Measurements from ENCODE around the gene FHIT.

The FHIT gene

GRCh38 chr3:61177450-61177849 is 73.8 kb downstream of the FHIT start:
- no peak overlapping the region for H3K27ac ChIP-seq (ENCODE audit: low read depth, low read length)
- H3K27me3 ChIP-seq (ENCODE audit: insufficient read depth, low read length) = no peaks in the 10 kb centered on the region
- no peaks in the 10 kb centered on the region for H3K36me3 ChIP-seq (ENCODE audit: insufficient read depth, low read length)
- H3K4me3 ChIP-seq (ENCODE audit: low read depth, low read length) = no peak overlapping the region
- H2AFZ ChIP-seq (ENCODE audit: low read length, unreplicated experiment) = no peak overlapping the region
- peaks cover 4% of the 10 kb centered on the region for H3K4me1 ChIP-seq (ENCODE audit: control insufficient read depth, insufficient read depth, low read length, unreplicated experiment)
- H3K79me2 ChIP-seq (ENCODE audit: control insufficient read depth, insufficient read depth, low read length, unreplicated experiment) = no peaks in the 10 kb centered on the region

GRCh38 chr3:61173676-61174075 is 77.6 kb downstream of the FHIT start:
- H3K79me2 ChIP-seq (ENCODE audit: control insufficient read depth, insufficient read depth, low read length, unreplicated experiment) = no peaks in the 10 kb centered on the region
- H3K4me3 ChIP-seq (ENCODE audit: low read depth, low read length) = no peak overlapping the region
- no peak overlapping the region for H3K27ac ChIP-seq (ENCODE audit: low read depth, low read length)
- H3K36me3 ChIP-seq (ENCODE audit: insufficient read depth, low read length) = no peaks in the 10 kb centered on the region
- H3K27me3 ChIP-seq (ENCODE audit: insufficient read depth, low read length) = no peaks in the 10 kb centered on the region
- H3K4me1 ChIP-seq (ENCODE audit: control insufficient read depth, insufficient read depth, low read length, unreplicated experiment) = no peaks in the 10 kb centered on the region
- no peak overlapping the region for H2AFZ ChIP-seq (ENCODE audit: low read length, unreplicated experiment)

- Histone ChIP-seq H3K79me2 (ENCODE audit: control insufficient read depth, insufficient read depth, low read length, unreplicated experiment) (no peaks in the 10 kb centered on the region), H2AFZ (ENCODE audit: low read length, unreplicated experiment) (no peak overlapping the region), H3K27ac (ENCODE audit: low read depth, low read length) (no peak overlapping the region), H3K4me3 (ENCODE audit: low read depth, low read length) (no peak overlapping the region), H3K36me3 (ENCODE audit: insufficient read depth, low read length) (no peaks in the 10 kb centered on the region), H3K27me3 (ENCODE audit: insufficient read depth, low read length) (no peaks in the 10 kb centered on the region), H3K4me1 (ENCODE audit: control insufficient read depth, insufficient read depth, low read length, unreplicated experiment) (no peaks in the 10 kb centered on the region)
These were observed 78.6 kb downstream of the FHIT start for GRCh38 chr3:61172684-61173083.

GRCh38 chr3:61172203-61172602 is 79.0 kb downstream of the FHIT start:
- no peaks in the 10 kb centered on the region for H3K4me1 ChIP-seq (ENCODE audit: control insufficient read depth, insufficient read depth, low read length, unreplicated experiment)
- H3K27me3 ChIP-seq (ENCODE audit: insufficient read depth, low read length) = no peaks in the 10 kb centered on the region
- no peaks in the 10 kb centered on the region for H3K36me3 ChIP-seq (ENCODE audit: insufficient read depth, low read length)
- no peaks in the 10 kb centered on the region for H3K79me2 ChIP-seq (ENCODE audit: control insufficient read depth, insufficient read depth, low read length, unreplicated experiment)
- H2AFZ ChIP-seq (ENCODE audit: low read length, unreplicated experiment) = no peak overlapping the region
- H3K27ac ChIP-seq (ENCODE audit: low read depth, low read length) = no peak overlapping the region
- no peak overlapping the region for H3K4me3 ChIP-seq (ENCODE audit: low read depth, low read length)

GRCh38 chr3:61169621-61170251 is 81.5 kb downstream of the FHIT start:
- H3K4me3 ChIP-seq (ENCODE audit: low read depth, low read length) = no peak overlapping the region
- no peak overlapping the region for H2AFZ ChIP-seq (ENCODE audit: low read length, unreplicated experiment)
- no peak overlapping the region for H3K27ac ChIP-seq (ENCODE audit: low read depth, low read length)
- no peaks in the 10 kb centered on the region for H3K4me1 ChIP-seq (ENCODE audit: control insufficient read depth, insufficient read depth, low read length, unreplicated experiment)
- H3K79me2 ChIP-seq (ENCODE audit: control insufficient read depth, insufficient read depth, low read length, unreplicated experiment) = no peaks in the 10 kb centered on the region
- H3K36me3 ChIP-seq (ENCODE audit: insufficient read depth, low read length) = no peaks in the 10 kb centered on the region
- H3K27me3 ChIP-seq (ENCODE audit: insufficient read depth, low read length) = no peaks in the 10 kb centered on the region

- no peaks in the 10 kb centered on the region for H3K27me3 ChIP-seq (ENCODE audit: insufficient read depth, low read length)
- no peaks in the 10 kb centered on the region for H3K79me2 ChIP-seq (ENCODE audit: control insufficient read depth, insufficient read depth, low read length, unreplicated experiment)
- no peak overlapping the region for H3K4me3 ChIP-seq (ENCODE audit: low read depth, low read length)
- H3K36me3 ChIP-seq (ENCODE audit: insufficient read depth, low read length) = no peaks in the 10 kb centered on the region
- no peak overlapping the region for H2AFZ ChIP-seq (ENCODE audit: low read length, unreplicated experiment)
- H3K4me1 ChIP-seq (ENCODE audit: control insufficient read depth, insufficient read depth, low read length, unreplicated experiment) = no peaks in the 10 kb centered on the region
- no peak overlapping the region for H3K27ac ChIP-seq (ENCODE audit: low read depth, low read length)
These were observed 83.0 kb downstream of the FHIT start for GRCh38 chr3:61168286-61168685.

- H3K36me3 ChIP-seq (ENCODE audit: insufficient read depth, low read length) = no peaks in the 10 kb centered on the region
These were observed 88.3 kb downstream of the FHIT start for GRCh38 chr3:61162965-61163364.

GRCh38 chr3:61158667-61159066 is 92.6 kb downstream of the FHIT start:
- Histone ChIP-seq H3K4me3 (ENCODE audit: low read depth, low read length) (no peak overlapping the region), H2AFZ (ENCODE audit: low read length, unreplicated experiment) (no peak overlapping the region), H3K36me3 (ENCODE audit: insufficient read depth, low read length) (no peaks in the 10 kb centered on the region), H3K27ac (ENCODE audit: low read depth, low read length) (no peak overlapping the region), H3K79me2 (ENCODE audit: control insufficient read depth, insufficient read depth, low read length, unreplicated experiment) (no peaks in the 10 kb centered on the region), H3K4me1 (ENCODE audit: control insufficient read depth, insufficient read depth, low read length, unreplicated experiment) (no peaks in the 10 kb centered on the region), H3K27me3 (ENCODE audit: insufficient read depth, low read length) (no peaks in the 10 kb centered on the region)

More at GRCh38 chr3:61162965-61163364, 88.3 kb downstream of the FHIT start:
- Histone ChIP-seq H3K27ac (ENCODE audit: low read depth, low read length) (no peak overlapping the region), H3K4me1 (ENCODE audit: control insufficient read depth, insufficient read depth, low read length, unreplicated experiment) (no peaks in the 10 kb centered on the region), H3K4me3 (ENCODE audit: low read depth, low read length) (no peak overlapping the region), H3K79me2 (ENCODE audit: control insufficient read depth, insufficient read depth, low read length, unreplicated experiment) (no peaks in the 10 kb centered on the region), H3K27me3 (ENCODE audit: insufficient read depth, low read length) (no peaks in the 10 kb centered on the region), H2AFZ (ENCODE audit: low read length, unreplicated experiment) (no peak overlapping the region)

GRCh38 chr3:61158216-61158615 is 93.0 kb downstream of the FHIT start:
- H3K79me2 ChIP-seq (ENCODE audit: control insufficient read depth, insufficient read depth, low read length, unreplicated experiment) = no peaks in the 10 kb centered on the region
- H3K4me1 ChIP-seq (ENCODE audit: control insufficient read depth, insufficient read depth, low read length, unreplicated experiment) = no peaks in the 10 kb centered on the region
- no peaks in the 10 kb centered on the region for H3K27me3 ChIP-seq (ENCODE audit: insufficient read depth, low read length)
- no peak overlapping the region for H2AFZ ChIP-seq (ENCODE audit: low read length, unreplicated experiment)
- H3K4me3 ChIP-seq (ENCODE audit: low read depth, low read length) = no peak overlapping the region
- no peak overlapping the region for H3K27ac ChIP-seq (ENCODE audit: low read depth, low read length)
- H3K36me3 ChIP-seq (ENCODE audit: insufficient read depth, low read length) = no peaks in the 10 kb centered on the region

GRCh38 chr3:61157414-61157813 is 93.8 kb downstream of the FHIT start:
- Histone ChIP-seq H3K27ac (ENCODE audit: low read depth, low read length) (no peak overlapping the region), H2AFZ (ENCODE audit: low read length, unreplicated experiment) (no peak overlapping the region), H3K79me2 (ENCODE audit: control insufficient read depth, insufficient read depth, low read length, unreplicated experiment) (no peaks in the 10 kb centered on the region), H3K4me3 (ENCODE audit: low read depth, low read length) (no peak overlapping the region), H3K27me3 (ENCODE audit: insufficient read depth, low read length) (no peaks in the 10 kb centered on the region), H3K36me3 (ENCODE audit: insufficient read depth, low read length) (no peaks in the 10 kb centered on the region), H3K4me1 (ENCODE audit: control insufficient read depth, insufficient read depth, low read length, unreplicated experiment) (no peaks in the 10 kb centered on the region)

GRCh38 chr3:61155701-61156292 is 95.5 kb downstream of the FHIT start:
- no peaks in the 10 kb centered on the region for H3K79me2 ChIP-seq (ENCODE audit: control insufficient read depth, insufficient read depth, low read length, unreplicated experiment)
- H2AFZ ChIP-seq (ENCODE audit: low read length, unreplicated experiment) = no peak overlapping the region

More at GRCh38 chr3:61155701-61156292, 95.5 kb downstream of the FHIT start:
- H3K4me1 ChIP-seq (ENCODE audit: control insufficient read depth, insufficient read depth, low read length, unreplicated experiment) = no peaks in the 10 kb centered on the region
- H3K27ac ChIP-seq (ENCODE audit: low read depth, low read length) = no peak overlapping the region
- H3K36me3 ChIP-seq (ENCODE audit: insufficient read depth, low read length) = no peaks in the 10 kb centered on the region
- no peak overlapping the region for H3K4me3 ChIP-seq (ENCODE audit: low read depth, low read length)
- no peaks in the 10 kb centered on the region for H3K27me3 ChIP-seq (ENCODE audit: insufficient read depth, low read length)

Measured in ACC112 (cell line).